H1 (cell line): ENCODE results near the gene EPB41L2. TPM values are rescaled to one million over a fixed set of nuclear protein-coding genes. Genes with fewer than 3 reads are reported as not detected.
"Not testable (repeated sequence)": the region's sequence is repeated elsewhere in the genome, so short reads cannot be mapped to it uniquely, and the experiment has no call there.

ENCODE experiments used
- CTCF ChIA-PET: fragments of 300-600 bp; sonication (Branson Sonifier 250); formaldehyde crosslinking; loops from one replicate; lab custom pipeline; 2021; ENCODE audit not compliant: partially characterized antibody; lab: Charles Lee
- POLR2A ChIA-PET: fragments of 300-600 bp; sonication (Branson Sonifier 250); formaldehyde crosslinking; loops from one replicate; lab custom pipeline; 2021; ENCODE audit warnings: inconsistent platforms; ENCODE audit not compliant: partially characterized antibody; lab: Charles Lee
- DNase-seq, 2 experiments: peaks; one replicate each; pipeline versions ENCODE4 v3.0.0 to v3.0.0-alpha.2; 2010 to 2022; ENCODE audit warnings: low spot score in 2 of 2, low read depth in 1 of 2, mixed read lengths in 1 of 2
- FAIRE-seq: peaks from 2 replicates; lab custom pipeline; 2011; peaks lifted over from hg19 to GRCh38; lab: Jason Lieb, UNC
- H2AFZ ChIP-seq: 2 replicates; pipeline ENCODE4 v1.8.1; 2012; ENCODE audit warnings: low read length, inconsistent platforms
- H2AK5ac ChIP-seq: 2 replicates; pipeline ENCODE4 v1.6.1; 2013; ENCODE audit warnings: low read depth, low read length
- H2BK120ac ChIP-seq: replicated peaks from 2 replicates; pipeline ENCODE3; 2013; ENCODE audit warnings: low read depth, low read length, inconsistent platforms
- H2BK12ac ChIP-seq: 2 replicates; pipeline ENCODE4 v1.6.1; 2013; ENCODE audit warnings: low read depth, low read length
- H2BK15ac ChIP-seq: 2 replicates; pipeline ENCODE4 v1.6.1; 2013; ENCODE audit warnings: low read length
- H2BK20ac ChIP-seq: 2 replicates; pipeline ENCODE4 v1.6.1; 2013; ENCODE audit warnings: low read length
- H2BK5ac ChIP-seq: 2 replicates; pipeline ENCODE4 v1.6.1; 2013; ENCODE audit warnings: low read depth, low read length
- H3K14ac ChIP-seq: 2 replicates; pipeline ENCODE4 v1.6.1; 2013; ENCODE audit warnings: inconsistent platforms; ENCODE audit not compliant: insufficient read length
- H3K18ac ChIP-seq: 2 replicates; pipeline ENCODE4 v1.6.1; 2013; ENCODE audit warnings: low read length; ENCODE audit errors: extremely low read depth
- H3K23ac ChIP-seq: 2 replicates; pipeline ENCODE4 v1.6.1; 2013; ENCODE audit warnings: inconsistent platforms; ENCODE audit not compliant: insufficient read length
- H3K23me2 ChIP-seq: 2 replicates; pipeline ENCODE4 v1.6.1; 2013; ENCODE audit warnings: low read depth, low read length
- H3K27ac ChIP-seq: 2 replicates; pipeline ENCODE4 v1.6.1; 2011; ENCODE audit warnings: low read depth, low read length, inconsistent platforms
- H3K27me3 ChIP-seq, 4 experiments: replicated peaks in 1 of 4; 1 replicate in 1 of 4; 2 replicates in 3 of 4; pipeline versions ENCODE4 v1.6.1 to v1.8.1; 2011 to 2013; ENCODE audit warnings: low read length in 3 of 4, mild to moderate bottlenecking in 3 of 4, inconsistent platforms in 2 of 4, mixed read lengths in 2 of 4, moderate library complexity in 1 of 4; ENCODE audit not compliant: control insufficient read depth in 3 of 4, insufficient read depth in 3 of 4; ENCODE audit errors: extremely low read depth in 1 of 4
- H3K36me3 ChIP-seq, 4 experiments: 2 replicates each; pipeline versions ENCODE4 v1.6.1 to v1.8.1; 2011 to 2013; ENCODE audit warnings: mild to moderate bottlenecking in 4 of 4, low read length in 3 of 4, moderate library complexity in 2 of 4, control low read depth in 1 of 4, inconsistent platforms in 1 of 4; ENCODE audit not compliant: insufficient read depth in 4 of 4, control insufficient read depth in 2 of 4
- H3K4ac ChIP-seq: replicated peaks from 2 replicates; pipeline ENCODE3; 2013; ENCODE audit warnings: low read length, low read depth, mixed read lengths, inconsistent platforms; ENCODE audit not compliant: insufficient read length
- H3K4me1 ChIP-seq, 4 experiments: replicated peaks in 1 of 4; 1 replicate in 1 of 4; 2 replicates in 3 of 4; pipeline versions ENCODE4 v1.6.1 to v1.8.1; 2011 to 2013; ENCODE audit warnings: low read length in 3 of 4, inconsistent platforms in 2 of 4, mixed read lengths in 1 of 4; ENCODE audit not compliant: insufficient read depth in 4 of 4, control insufficient read depth in 3 of 4
- H3K4me2 ChIP-seq, 2 experiments: 2 replicates each; pipeline versions ENCODE4 v1.6.1 to v1.8.1; 2011 to 2013; ENCODE audit warnings: low read depth in 2 of 2, low read length in 2 of 2, control low read depth in 1 of 2, inconsistent platforms in 1 of 2, mild to moderate bottlenecking in 1 of 2; ENCODE audit not compliant: insufficient read depth in 1 of 2
- H3K4me3 ChIP-seq, 4 experiments: fragments of 200-600, 300-600 bp in 1 of 4; sonication (generic), shearing (Covaris generic), sonication (Bioruptor Twin) in 1 of 4; 2 replicates each; pipeline versions ENCODE4 v1.5.1 to v1.8.1; 2011 to 2016; ENCODE audit warnings: low read length in 4 of 4, low read depth in 3 of 4, control low read depth in 2 of 4, inconsistent platforms in 2 of 4, mild to moderate bottlenecking in 2 of 4, mixed read lengths in 1 of 4, moderate library complexity in 1 of 4; ENCODE audit not compliant: insufficient read depth in 2 of 4; ENCODE audit errors: extremely low read depth in 1 of 4
- H3K56ac ChIP-seq: replicated peaks from 2 replicates; pipeline ENCODE3; 2013; ENCODE audit warnings: low read depth, mild to moderate bottlenecking, mixed read lengths, low read length, inconsistent platforms; ENCODE audit not compliant: insufficient read length
- H3K79me1 ChIP-seq: 2 replicates; pipeline ENCODE4 v1.6.1; 2013; ENCODE audit warnings: low read depth, low read length, control low read depth
- H3K79me2 ChIP-seq, 2 experiments: 2 replicates each; pipeline versions ENCODE4 v1.6.1 to v1.8.1; 2012 to 2013; ENCODE audit warnings: low read length in 2 of 2, mild to moderate bottlenecking in 2 of 2, inconsistent platforms in 1 of 2; ENCODE audit not compliant: insufficient read depth in 2 of 2, control insufficient read depth in 1 of 2
- H3K9ac ChIP-seq, 4 experiments: replicated peaks in 1 of 4; 1 replicate in 1 of 4; 2 replicates in 3 of 4; pipeline versions ENCODE4 v1.6.1 to v1.8.1; 2011 to 2013; ENCODE audit warnings: low read depth in 3 of 4, low read length in 3 of 4, control low read depth in 2 of 4, mild to moderate bottlenecking in 2 of 4, moderate library complexity in 2 of 4, inconsistent platforms in 1 of 4; ENCODE audit errors: extremely low read depth in 1 of 4
- H3K9me3 ChIP-seq, 2 experiments: 2 replicates each; pipeline versions ENCODE4 v1.6.1 to v1.8.1; 2012 to 2013; ENCODE audit warnings: mild to moderate bottlenecking in 2 of 2, moderate library complexity in 2 of 2, control low read depth in 1 of 2, inconsistent platforms in 1 of 2, low read depth in 1 of 2, low read length in 1 of 2, mixed read lengths in 1 of 2; ENCODE audit not compliant: insufficient read depth in 2 of 2
- H4K20me1 ChIP-seq, 2 experiments: replicated peaks in 1 of 2; 2 replicates each; pipeline versions ENCODE3 to v1.8.1; 2011 to 2013; ENCODE audit warnings: inconsistent platforms in 2 of 2, low read length in 2 of 2, mild to moderate bottlenecking in 1 of 2; ENCODE audit not compliant: insufficient read depth in 2 of 2, control insufficient read depth in 1 of 2
- H4K5ac ChIP-seq: 2 replicates; pipeline ENCODE4 v1.6.1; 2013; ENCODE audit warnings: low read length, low read depth, mixed read lengths, inconsistent platforms; ENCODE audit not compliant: insufficient read length
- H4K8ac ChIP-seq: 2 replicates; pipeline ENCODE4 v1.8.0; 2013; ENCODE audit warnings: mild to moderate bottlenecking, moderate library complexity, low read length, inconsistent platforms; ENCODE audit not compliant: insufficient read depth; ENCODE audit errors: extremely low read depth
- H4K91ac ChIP-seq: replicated peaks from 2 replicates; pipeline ENCODE3; 2013; ENCODE audit warnings: low read length, mixed read lengths, inconsistent platforms; ENCODE audit not compliant: insufficient read length
- WGBS, 2 experiments: shearing (Covaris generic) in 1 of 2; methylation state at CpG; one replicate each; pipeline versions ENCODE4 v1.1.6 to v1.1.7; 2013 to 2015; ENCODE audit warnings: low lambda C conversion rate in 2 of 2, mixed read lengths in 2 of 2, inconsistent platforms in 1 of 2, low coverage in 1 of 2, missing lambda C conversion rate in 1 of 2; ENCODE audit not compliant: insufficient replicate concordance in 2 of 2, insufficient coverage in 1 of 2, insufficient read length in 1 of 2; ENCODE audit errors: extremely low coverage in 1 of 2, missing lambda C conversion rate in 1 of 2; 5-methylcytosine and 5-hydroxymethylcytosine counted together
- polyA plus RNA-seq, 7 experiments: library from polyadenylated mRNA; depleted of rRNA in 3 of 7; stranded (reverse) in 5 of 7; unstranded in 2 of 7; fragments of >200 nt in 5 of 7; fragments of 200-250 nt in 2 of 7; gene quantifications; 1 replicate in 5 of 7; 2 replicates in 1 of 7; 4 replicates in 1 of 7; pipeline versions ENCODE4 v1.2.1 to v1.2.3, GENCODE V29; 2011 to 2013; ENCODE audit warnings: missing spikeins in 2 of 7, mixed read lengths in 2 of 7
- total RNA-seq: library from RNA; stranded (reverse); fragmentation: NEBNext Ultra II Directional; extraction: Animal tissue kit (Norgen Biotek cat#: 25700); gene quantifications from 2 replicates; pipeline ENCODE4 v1.2.1, GENCODE V29; 2021

Gene EPB41L2
- total and polyA plus RNA-seq, 2 of the 8 experiments (the other 6 are each of a cell fraction or from before 2014, with no cell fraction given): 22.5 to 123 TPM

DNA sequence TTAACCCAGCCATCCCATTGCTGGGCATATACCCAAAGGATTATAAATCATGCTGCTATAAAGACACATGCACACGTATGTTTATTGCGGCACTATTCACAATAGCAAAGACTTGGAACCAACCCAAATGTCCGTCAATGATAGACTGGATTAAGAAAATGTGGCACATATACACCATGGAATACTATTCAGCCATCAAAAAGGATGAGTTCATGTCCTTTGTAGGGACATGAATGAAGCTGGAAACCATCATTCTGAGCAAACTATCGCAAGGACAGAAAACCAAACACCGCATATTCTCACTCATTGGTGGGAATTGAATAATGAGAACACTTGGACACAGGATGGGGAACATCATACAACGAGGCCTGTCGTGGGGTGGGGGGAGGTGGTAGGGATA is 28.9 kb upstream of the EPB41L2 start:
- H4K91ac ChIP-seq, H4K5ac ChIP-seq, H3K23ac ChIP-seq, H3K36me3 ChIP-seq, POLR2A ChIA-PET, H3K18ac ChIP-seq, H2BK5ac ChIP-seq, H3K79me1 ChIP-seq, H2BK15ac ChIP-seq, H3K9me3 ChIP-seq, FAIRE-seq, H3K4me2 ChIP-seq, H2BK12ac ChIP-seq, H2BK20ac ChIP-seq, H3K79me2 ChIP-seq, H3K23me2 ChIP-seq, H3K27ac ChIP-seq, H2BK120ac ChIP-seq, H2AK5ac ChIP-seq, H3K4ac ChIP-seq, H3K27me3 ChIP-seq, H3K4me3 ChIP-seq, DNase-seq, H3K4me1 ChIP-seq, H2AFZ ChIP-seq, H4K8ac ChIP-seq, H3K56ac ChIP-seq, H4K20me1 ChIP-seq, H3K14ac ChIP-seq, H3K9ac ChIP-seq: not testable (repeated sequence)
- CTCF ChIA-PET: interaction anchor here (1.1 kb wide), 1 partner anchor 65 kb away, joined by 3 read pairs; no protein-coding TSS in a partner anchor
- 98% methylated on average over 7 of the region's 7 CpGs; no CpG with 5 or more reads in 1 of the 2 experiments for WGBS, 2 experiments

DNA sequence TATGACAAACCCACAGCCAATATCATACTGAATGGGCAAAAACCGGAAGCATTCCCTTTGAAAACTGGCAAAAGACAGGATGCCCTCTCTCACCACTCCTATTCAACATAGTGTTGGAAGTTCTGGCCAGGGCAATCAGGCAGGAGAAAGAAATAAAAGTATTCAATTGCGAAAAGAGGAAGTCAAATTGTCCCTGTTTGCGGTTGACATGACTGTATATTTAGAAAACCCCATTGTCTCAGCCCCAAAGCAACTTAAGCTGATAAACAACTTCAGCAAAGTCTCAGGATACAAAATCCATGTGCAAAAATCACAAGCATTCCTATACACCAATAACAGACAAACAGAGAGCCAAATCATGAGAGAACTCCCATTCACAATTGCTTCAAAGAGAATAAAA is 27.3 kb upstream of the EPB41L2 start:
- CTCF ChIA-PET, POLR2A ChIA-PET: not testable (repeated sequence)

More for the DNA sequence above, 27.3 kb upstream of the EPB41L2 start:
- H2BK5ac ChIP-seq, DNase-seq, H2AK5ac ChIP-seq, H2AFZ ChIP-seq, H3K4me1 ChIP-seq, H3K36me3 ChIP-seq, H3K4ac ChIP-seq, H4K20me1 ChIP-seq, H3K18ac ChIP-seq, H3K79me2 ChIP-seq, H3K4me3 ChIP-seq, H3K27ac ChIP-seq, H3K23me2 ChIP-seq, H3K9ac ChIP-seq, H3K56ac ChIP-seq, H2BK12ac ChIP-seq, FAIRE-seq, H4K8ac ChIP-seq, H3K79me1 ChIP-seq, H3K27me3 ChIP-seq, H2BK15ac ChIP-seq, H2BK20ac ChIP-seq, H2BK120ac ChIP-seq, H3K23ac ChIP-seq, H3K14ac ChIP-seq, H4K5ac ChIP-seq, H3K4me2 ChIP-seq, H4K91ac ChIP-seq: not testable (repeated sequence)
- H3K9me3 ChIP-seq: peaks cover 10 to 12% of the 10 kb centered on the region in 2 experiments
- 93% methylated on average over 3 of the region's 3 CpGs; no CpG with 5 or more reads in 1 of the 2 experiments for WGBS, 2 experiments
